HG03060 (cell line): Measurements from ENCODE around the gene ALPL.
"Not testable (repeated sequence)": the region's sequence is repeated elsewhere in the genome, so short reads cannot be mapped to it uniquely, and the experiment has no call there.

Experiments used
- ATAC-seq: cut with Tn5 transposase; IDR thresholded peaks from one replicate; pipeline ENCODE4 v1.9.1; 2021; ENCODE audit warnings: low read depth, moderate number of reproducible peaks; ENCODE audit not compliant: unreplicated experiment

Gene ALPL

GRCh38 chr1:21553116-21553926, 44.1 kb downstream of the ALPL start:
- ATAC-seq: no peak

GRCh38 chr1:21559788-21560567, 50.8 kb downstream of the ALPL start:
- ATAC-seq: no peak

GRCh38 chr1:21560916-21561638, 51.9 kb downstream of the ALPL start:
- ATAC-seq: no peak

DNA sequence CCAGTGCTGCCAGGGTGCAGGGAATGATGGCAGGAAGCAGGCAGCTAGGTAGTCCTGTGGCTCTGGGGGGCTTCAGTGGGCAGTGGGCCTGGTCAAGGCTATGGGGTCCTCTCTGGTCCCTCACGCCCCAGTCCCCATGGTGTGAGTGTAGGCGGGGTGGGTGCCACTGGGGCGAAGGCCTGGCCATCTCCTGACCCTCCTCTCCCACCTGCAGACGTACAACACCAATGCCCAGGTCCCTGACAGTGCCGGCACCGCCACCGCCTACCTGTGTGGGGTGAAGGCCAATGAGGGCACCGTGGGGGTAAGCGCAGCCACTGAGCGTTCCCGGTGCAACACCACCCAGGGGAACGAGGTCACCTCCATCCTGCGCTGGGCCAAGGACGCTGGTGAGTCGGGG, 53.7 kb downstream of the ALPL start:
- no peak for ATAC-seq

- ATAC-seq: no peak
These were observed 54.7 kb downstream of the ALPL start for GRCh38 chr1:21563971-21564370.

DNA sequence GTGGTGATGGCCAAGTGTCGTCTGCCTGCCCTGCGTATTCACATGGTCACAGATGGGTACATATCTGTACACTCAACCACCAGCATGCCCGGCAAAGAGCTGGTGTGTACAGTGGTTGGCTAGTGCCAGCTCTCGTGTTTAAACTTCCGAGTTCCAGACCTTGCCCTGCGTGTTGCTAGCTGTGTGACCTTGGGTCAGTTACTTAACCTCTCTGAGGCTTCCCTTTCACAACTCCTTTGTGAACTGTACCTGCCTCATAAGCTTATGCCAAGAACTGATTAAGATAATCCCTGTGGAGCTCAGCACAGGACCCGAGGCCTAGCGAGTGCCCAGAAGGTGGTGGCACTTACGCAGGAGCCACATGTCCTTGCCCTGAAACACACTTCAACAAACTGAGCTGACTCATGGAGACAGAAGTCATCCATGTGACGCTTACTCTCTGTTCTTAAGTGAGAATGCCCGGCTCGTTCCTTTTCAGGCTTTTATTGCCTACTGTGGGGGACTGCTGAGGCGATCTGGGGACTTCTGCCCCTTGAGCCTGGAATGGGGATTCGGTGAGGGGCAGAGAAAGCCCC, 55.4 kb downstream of the ALPL start:
- no peak for ATAC-seq

DNA sequence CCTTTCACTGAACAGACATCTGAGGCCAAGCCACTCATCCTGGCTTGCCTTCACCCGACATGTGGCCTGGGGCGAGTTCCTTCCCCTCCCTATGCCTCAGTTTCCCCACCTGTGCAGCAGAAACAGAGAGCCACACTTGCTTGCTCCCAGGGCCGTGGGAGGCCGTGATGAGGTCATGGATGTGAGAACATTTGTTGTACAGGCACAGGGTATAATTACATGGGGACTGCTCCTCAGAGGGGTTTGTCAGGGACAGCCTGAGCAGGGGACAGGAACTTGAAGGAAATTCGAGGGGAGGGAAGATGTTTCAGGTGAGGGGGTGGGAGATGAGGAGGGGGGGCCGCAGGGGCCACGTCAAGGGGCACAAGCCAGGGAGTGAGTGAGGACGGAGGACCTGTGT, 56.1 kb downstream of the ALPL start:
- no peak for ATAC-seq

GRCh38 chr1:21566361-21566760, 57.1 kb downstream of the ALPL start:
- not testable (repeated sequence) for ATAC-seq

- ATAC-seq: no peak
These were observed 58.2 kb downstream of the ALPL start for GRCh38 chr1:21567241-21568005.

GRCh38 chr1:21568006-21568746, 59.0 kb downstream of the ALPL start:
- ATAC-seq: no peak

DNA sequence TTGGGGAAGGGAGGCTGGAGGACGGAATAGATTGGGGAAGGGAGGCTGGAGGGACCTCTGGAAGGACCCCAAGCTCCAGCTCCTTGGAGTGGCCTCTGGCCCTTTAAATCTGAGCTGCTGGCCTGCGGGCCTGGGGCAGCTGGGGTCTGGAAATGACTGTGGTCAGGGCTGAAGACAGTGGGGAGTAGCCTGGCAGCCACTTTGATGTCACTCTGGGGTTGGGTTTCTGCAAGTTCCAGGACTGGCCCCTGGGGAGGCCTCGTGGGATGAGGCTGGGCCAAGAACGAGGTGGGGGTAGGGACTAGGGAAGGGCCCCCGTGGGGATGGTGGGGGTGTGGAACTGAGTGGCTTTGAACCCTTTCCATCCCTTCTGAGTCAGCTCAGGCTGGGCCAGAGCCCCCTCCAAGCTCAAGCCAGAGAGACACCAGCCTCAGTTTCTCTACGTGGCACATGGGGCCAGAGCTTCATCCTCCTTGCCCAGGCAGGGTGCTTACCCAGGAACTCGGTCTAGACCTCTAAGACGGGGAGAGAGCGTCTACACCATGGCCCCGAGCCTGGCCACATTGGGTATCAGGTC, 59.7 kb downstream of the ALPL start:
- ATAC-seq: no peak

DNA sequence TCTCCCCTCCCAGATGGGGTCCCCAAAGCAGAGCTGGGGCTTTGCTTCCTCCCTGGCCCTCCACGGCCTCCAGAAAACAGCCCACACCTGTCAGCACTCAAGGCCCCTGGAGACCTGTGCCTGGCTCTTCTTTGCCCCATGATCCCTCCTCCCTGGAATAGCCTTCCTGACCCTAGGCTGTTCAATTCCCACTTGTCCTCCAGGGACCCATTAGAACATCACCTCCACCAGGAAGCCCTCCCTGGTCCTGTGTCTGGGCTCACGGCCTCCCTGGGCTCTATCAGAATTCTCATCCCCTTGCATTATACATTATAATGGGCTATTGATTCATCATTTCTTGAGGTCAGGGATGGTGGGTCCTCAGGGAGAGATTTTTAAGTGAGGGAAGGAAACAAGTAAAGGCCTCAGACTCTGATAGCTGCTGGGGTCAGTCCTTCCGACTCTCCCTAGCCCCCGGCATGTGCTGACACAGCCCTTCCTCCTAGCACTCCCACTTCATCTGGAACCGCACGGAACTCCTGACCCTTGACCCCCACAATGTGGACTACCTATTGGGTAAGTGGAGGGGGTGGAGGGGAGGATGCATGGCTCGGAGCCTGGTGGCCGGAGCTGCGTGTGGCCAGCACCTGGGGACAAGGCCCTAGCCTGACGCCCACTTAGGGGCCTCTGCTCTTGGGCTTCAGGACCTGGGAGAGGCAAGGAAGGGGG, 60.8 kb downstream of the ALPL start:
- no peak for ATAC-seq

GRCh38 chr1:21570528-21570875, 61.3 kb downstream of the ALPL start:
- ATAC-seq: no peak

DNA sequence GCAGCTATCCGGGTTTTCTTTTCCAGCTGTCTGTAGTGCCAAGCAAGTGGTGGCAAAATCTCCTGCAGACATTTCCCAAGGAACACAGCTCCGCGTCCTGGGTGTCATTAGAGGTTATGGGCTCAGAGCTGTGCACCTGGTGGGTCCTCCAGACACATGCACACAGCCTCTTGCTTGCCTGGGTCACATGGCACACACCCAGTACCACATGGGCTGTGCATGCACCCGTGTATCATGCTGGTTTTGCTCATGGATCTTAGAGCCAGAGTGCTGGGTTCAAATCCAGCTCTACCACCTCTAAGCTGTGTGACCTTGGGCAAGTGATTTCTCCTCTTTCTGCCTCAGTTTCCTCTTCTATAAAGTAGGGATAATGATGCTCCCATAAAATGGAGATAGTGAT, 61.7 kb downstream of the ALPL start:
- no peak for ATAC-seq

- ATAC-seq: no peak
These were observed 63.0 kb downstream of the ALPL start for GRCh38 chr1:21572221-21572620.

DNA sequence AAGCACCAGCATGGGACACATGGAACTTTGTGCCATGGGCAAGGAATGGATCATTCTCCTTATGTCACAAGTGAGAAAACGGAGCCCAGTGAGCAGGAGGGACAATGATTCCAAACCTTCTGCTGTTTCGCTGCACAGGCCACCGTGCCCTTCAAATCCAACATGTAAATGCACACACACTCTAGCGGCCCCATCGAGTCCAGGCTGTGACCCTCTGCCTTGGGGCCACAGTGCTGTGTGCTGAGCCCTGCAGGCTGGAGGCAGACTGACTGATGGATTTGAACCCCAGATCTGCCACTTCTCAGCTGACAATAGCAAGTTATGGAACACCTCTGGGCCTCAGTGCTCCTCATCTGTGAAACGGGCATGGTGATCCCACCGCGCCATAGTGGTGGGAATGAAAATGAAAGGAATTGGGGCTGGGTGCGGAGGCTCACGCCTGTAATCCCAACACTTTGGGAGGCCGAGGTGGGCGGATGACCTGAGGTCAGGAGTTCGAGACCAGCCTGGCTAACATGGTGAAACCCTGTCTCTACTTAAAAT, 63.6 kb downstream of the ALPL start:
- no peak for ATAC-seq

GRCh38 chr1:21573475-21573874, 64.3 kb downstream of the ALPL start:
- ATAC-seq: no peak

DNA sequence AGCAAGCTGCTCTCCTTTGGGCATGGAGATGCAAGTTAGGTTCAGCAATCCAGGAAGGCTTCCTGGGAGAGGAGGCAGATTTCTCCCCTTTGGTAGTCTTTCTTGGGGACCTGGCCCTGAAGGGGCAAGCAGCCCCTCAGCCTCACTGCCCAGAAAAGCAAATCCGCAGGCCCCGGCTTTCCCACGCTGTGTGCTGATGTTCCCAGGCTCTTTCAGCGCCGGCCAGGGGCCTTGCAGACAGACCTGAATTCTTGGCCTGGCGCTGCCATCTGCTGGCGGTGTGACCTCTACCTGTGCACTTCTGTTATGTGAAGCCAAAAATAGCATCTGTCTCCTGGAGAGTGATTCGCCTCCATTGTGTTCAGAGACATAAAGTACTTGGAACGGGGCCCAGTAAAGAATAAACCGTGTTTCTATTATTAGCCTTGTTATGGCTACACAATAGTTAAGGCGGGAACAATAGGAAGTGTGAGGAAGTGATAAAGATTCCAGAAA, 64.8 kb downstream of the ALPL start:
- ATAC-seq: no peak
